Measurements from ENCODE around the gene ITPA. TPM values are rescaled to one million over a fixed set of nuclear protein-coding genes. Genes with fewer than 3 reads are reported as not detected.

ITPA gene
- total RNA-seq, 1 experiment from 2014 or later: 42.5 TPM

DNA sequence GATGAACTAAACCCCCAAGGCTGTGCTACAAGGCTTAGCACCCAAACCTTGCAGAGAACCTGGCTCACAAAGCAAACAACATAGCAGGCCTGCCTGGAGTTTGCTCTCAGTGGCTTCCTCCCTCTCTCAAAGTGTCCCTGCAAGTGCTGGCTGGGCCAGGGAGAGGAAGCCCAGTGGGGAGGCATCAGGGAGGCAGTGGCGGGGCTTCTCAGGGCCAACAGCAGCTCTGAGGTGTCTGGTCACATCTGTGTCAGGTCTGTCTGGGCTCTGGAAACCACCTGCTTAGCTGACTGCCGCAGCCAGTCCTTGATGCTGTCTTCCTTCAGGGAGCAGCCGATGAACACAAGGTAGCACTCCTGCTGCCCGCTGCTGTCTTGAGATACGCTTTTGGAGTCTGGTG, 46.4 kb downstream of the ITPA start:
- H3K9me3 Mint-ChIP-seq (ENCODE audit: low read depth, unreplicated experiment): no peaks in the 10 kb centered on the region
- no peak overlapping the region for H3K27ac Mint-ChIP-seq (ENCODE audit: unreplicated experiment)
- H3K36me3 Mint-ChIP-seq (ENCODE audit: insufficient read depth, unreplicated experiment): peaks cover 6% of the 10 kb centered on the region
- no TSS peak for BruUV-seq (replicated peaks)
- TF ChIP-seq, protein P1, sequence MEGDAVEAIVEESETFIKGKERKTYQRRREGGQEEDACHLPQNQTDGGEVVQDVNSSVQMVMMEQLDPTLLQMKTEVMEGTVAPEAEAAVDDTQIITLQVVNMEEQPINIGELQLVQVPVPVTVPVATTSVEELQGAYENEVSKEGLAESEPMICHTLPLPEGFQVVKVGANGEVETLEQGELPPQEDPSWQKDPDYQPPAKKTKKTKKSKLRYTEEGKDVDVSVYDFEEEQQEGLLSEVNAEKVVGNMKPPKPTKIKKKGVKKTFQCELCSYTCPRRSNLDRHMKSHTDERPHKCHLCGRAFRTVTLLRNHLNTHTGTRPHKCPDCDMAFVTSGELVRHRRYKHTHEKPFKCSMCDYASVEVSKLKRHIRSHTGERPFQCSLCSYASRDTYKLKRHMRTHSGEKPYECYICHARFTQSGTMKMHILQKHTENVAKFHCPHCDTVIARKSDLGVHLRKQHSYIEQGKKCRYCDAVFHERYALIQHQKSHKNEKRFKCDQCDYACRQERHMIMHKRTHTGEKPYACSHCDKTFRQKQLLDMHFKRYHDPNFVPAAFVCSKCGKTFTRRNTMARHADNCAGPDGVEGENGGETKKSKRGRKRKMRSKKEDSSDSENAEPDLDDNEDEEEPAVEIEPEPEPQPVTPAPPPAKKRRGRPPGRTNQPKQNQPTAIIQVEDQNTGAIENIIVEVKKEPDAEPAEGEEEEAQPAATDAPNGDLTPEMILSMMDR (IDR thresholded peaks at IDR 0.05; ENCODE audit: unreplicated experiment): no peak
- no peak overlapping the region for H3K4me3 Mint-ChIP-seq (ENCODE audit: low read depth, unreplicated experiment)
- H3K4me1 Mint-ChIP-seq (ENCODE audit: low read depth, unreplicated experiment): no peaks in the 10 kb centered on the region
- CTCF ChIA-PET: no interaction called here
- intact Hi-C loops (cut with micrococcal nuclease; ENCODE audit: unreplicated experiment): no loop called here
- H3K27me3 Mint-ChIP-seq (ENCODE audit: unreplicated experiment): no peaks in the 10 kb centered on the region
- DNase-seq: no peak

DNA sequence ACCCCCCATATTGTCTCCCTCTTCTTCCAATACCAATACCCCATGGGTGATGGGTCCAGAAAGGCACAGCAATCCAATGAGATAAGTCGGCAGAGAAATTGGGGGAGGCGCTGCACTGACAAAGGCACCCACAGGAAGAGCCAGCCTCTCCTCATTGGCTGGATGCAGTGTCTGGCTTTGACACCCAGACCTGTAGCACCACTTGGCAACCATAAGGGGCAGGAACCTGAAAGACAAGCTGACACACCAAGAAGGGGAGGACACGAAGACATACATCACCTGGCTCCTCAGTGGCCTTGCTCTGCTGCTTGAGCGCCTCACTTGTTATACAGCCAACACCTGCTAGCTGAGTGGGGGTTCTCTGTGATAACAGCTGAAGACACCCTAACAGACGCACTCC, 49.1 kb downstream of the ITPA start:
- DNase-seq: no peak
- no TSS peak for BruUV-seq (replicated peaks)
- Mint-ChIP-seq H3K27ac (ENCODE audit: unreplicated experiment) (no peak overlapping the region), H3K36me3 (ENCODE audit: insufficient read depth, unreplicated experiment) (peaks cover 6% of the 10 kb centered on the region), H3K27me3 (ENCODE audit: unreplicated experiment) (no peaks in the 10 kb centered on the region), H3K9me3 (ENCODE audit: low read depth, unreplicated experiment) (no peaks in the 10 kb centered on the region), H3K4me1 (ENCODE audit: low read depth, unreplicated experiment) (no peaks in the 10 kb centered on the region), H3K4me3 (ENCODE audit: low read depth, unreplicated experiment) (no peak overlapping the region)
- TF ChIP-seq, protein P1 (IDR thresholded peaks at IDR 0.05; ENCODE audit: unreplicated experiment): no peak
- intact Hi-C loops (cut with micrococcal nuclease; ENCODE audit: unreplicated experiment): no loop called here
- CTCF ChIA-PET: no interaction called here

DNA sequence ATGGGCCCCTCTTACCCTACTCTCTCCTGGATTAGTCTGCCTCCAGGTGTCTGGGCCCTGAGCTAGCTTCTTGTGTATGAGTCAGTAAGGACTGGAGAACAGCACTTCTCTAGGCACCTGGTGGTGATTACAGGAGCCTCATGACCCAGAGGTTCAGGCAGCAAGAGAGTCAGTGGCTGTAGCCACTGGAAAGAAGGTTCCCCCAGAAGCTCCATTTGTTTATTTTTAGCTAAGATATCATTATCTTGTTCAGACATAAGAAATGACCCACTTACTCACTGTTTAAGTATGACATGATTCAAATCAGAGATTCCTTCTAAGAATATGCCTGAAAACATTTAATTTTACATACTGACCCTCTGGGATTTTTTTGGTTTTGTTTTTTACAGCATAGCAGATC, 53.3 kb downstream of the ITPA start:
- TF ChIP-seq, protein P1 (IDR thresholded peaks at IDR 0.05; ENCODE audit: unreplicated experiment): no peak
- Mint-ChIP-seq H3K4me3 (ENCODE audit: low read depth, unreplicated experiment) (no peak overlapping the region), H3K27me3 (ENCODE audit: unreplicated experiment) (no peaks in the 10 kb centered on the region), H3K36me3 (ENCODE audit: insufficient read depth, unreplicated experiment) (no peaks in the 10 kb centered on the region), H3K9me3 (ENCODE audit: low read depth, unreplicated experiment) (no peaks in the 10 kb centered on the region), H3K4me1 (ENCODE audit: low read depth, unreplicated experiment) (no peaks in the 10 kb centered on the region), H3K27ac (ENCODE audit: unreplicated experiment) (no peak overlapping the region)
- BruUV-seq (replicated peaks): no TSS peak
- no peak for DNase-seq
- intact Hi-C loops (cut with micrococcal nuclease; ENCODE audit: unreplicated experiment): no loop called here
- CTCF ChIA-PET: no interaction called here

DNA sequence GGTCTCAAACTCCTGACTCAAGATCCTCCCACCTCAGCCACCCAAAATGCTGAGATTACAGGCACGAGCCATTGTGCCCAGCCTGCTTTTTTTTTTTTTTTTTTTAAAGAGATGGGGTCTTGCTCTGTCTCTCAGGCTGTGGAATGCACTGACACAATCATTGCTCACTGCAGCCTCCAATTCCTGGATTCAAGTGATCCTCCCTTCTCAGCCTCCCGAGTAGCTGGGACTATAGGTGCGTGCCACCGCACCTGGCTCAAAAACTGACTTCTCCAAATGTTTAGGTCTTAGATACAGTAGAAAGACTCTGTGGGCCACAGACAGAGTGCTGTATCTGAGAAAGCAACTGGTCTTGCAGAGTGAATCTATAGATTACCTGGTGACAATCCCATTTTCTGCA, 60.8 kb downstream of the ITPA start:
- Mint-ChIP-seq H3K36me3 (ENCODE audit: insufficient read depth, unreplicated experiment) (peaks cover 7% of the 10 kb centered on the region), H3K27me3 (ENCODE audit: unreplicated experiment) (no peaks in the 10 kb centered on the region), H3K4me3 (ENCODE audit: low read depth, unreplicated experiment) (no peak overlapping the region), H3K4me1 (ENCODE audit: low read depth, unreplicated experiment) (no peaks in the 10 kb centered on the region), H3K27ac (ENCODE audit: unreplicated experiment) (no peak overlapping the region), H3K9me3 (ENCODE audit: low read depth, unreplicated experiment) (no peaks in the 10 kb centered on the region)
- DNase-seq: no peak
- intact Hi-C loops (cut with micrococcal nuclease; ENCODE audit: unreplicated experiment): no loop called here
- TF ChIP-seq, protein P1 (IDR thresholded peaks at IDR 0.05; ENCODE audit: unreplicated experiment): no peak
- CTCF ChIA-PET: no interaction called here
- BruUV-seq (replicated peaks): no TSS peak

Data from Calu3 (cell line).